Sigmoid colon (tissue), 7 donors: Measurements from ENCODE around the gene POLG2. TPM values are rescaled to one million over a fixed set of nuclear protein-coding genes. Genes with fewer than 3 reads are reported as not detected.

ENCODE experiments used
- DNase-seq: peaks from one replicate; pipeline ENCODE4 v3.0.0-alpha.2; 2019
- H3K27ac ChIP-seq, 4 donors: fragments of 200-600 bp; sonication (generic); one replicate each; pipeline ENCODE4 v1.5.1; 2016 to 2019; ENCODE audit warnings: mild to moderate bottlenecking in 1 of 4
- H3K27me3 ChIP-seq, 3 donors: fragments of 200-600 bp; sonication (generic); one replicate each; pipeline ENCODE4 v1.5.1; 2019; ENCODE audit warnings: mild to moderate bottlenecking in 1 of 3
- H3K36me3 ChIP-seq, 4 donors: fragments of 200-600 bp; sonication (generic); one replicate each; pipeline ENCODE4 v1.5.1; 2016 to 2019
- H3K4me1 ChIP-seq, 4 donors: fragments of 200-600 bp; sonication (generic); one replicate each; pipeline ENCODE4 v1.5.1; 2017 to 2019
- H3K4me3 ChIP-seq, 4 donors: fragments of 200-600 bp; sonication (generic); one replicate each; pipeline ENCODE4 v1.5.1; 2017 to 2019; ENCODE audit warnings: mild to moderate bottlenecking in 2 of 4, moderate library complexity in 1 of 4
- H3K9me3 ChIP-seq, 4 donors: fragments of 200-600 bp in 3 of 4; sonication (generic) in 3 of 4; one replicate each; pipeline versions ENCODE4 v1.5.1 to v1.6.1; 2013 to 2019
- EP300 ChIP-seq, 4 donors: sonication (generic); formaldehyde crosslinking; IDR thresholded peaks; one replicate each; pipeline ENCODE4 v1.6.1; 2017; ENCODE audit warnings: antibody characterized with exemption in 4 of 4
- POLR2A ChIP-seq, 2 donors: fragments of 450-650 bp; IDR thresholded peaks; one replicate each; pipeline ENCODE4 v1.6.1; 2016; ENCODE audit warnings: antibody characterized with exemption in 2 of 2, mild to moderate bottlenecking in 2 of 2, moderate library complexity in 2 of 2
- POLR2AphosphoS5 ChIP-seq, 4 donors: sonication (generic); formaldehyde crosslinking; IDR thresholded peaks; one replicate each; pipeline ENCODE4 v1.6.1; 2017; ENCODE audit warnings: antibody characterized with exemption in 4 of 4
- WGBS, 2 donors: extraction: QIAGEN DNeasy Blood & Tissue Kit; methylation state at CpG; one replicate each; pipeline ENCODE4 v1.1.7; 2013; 5-methylcytosine and 5-hydroxymethylcytosine counted together
- intact Hi-C: fragments of 100-400 bp; cut with DNase I; formaldehyde crosslinking; loops from one replicate; pipeline ENCODE4 v1.15.1; 2023
- polyA plus RNA-seq, 3 donors: library from polyadenylated mRNA; stranded (reverse); fragments of 200-250 nt; gene quantifications; one replicate each; pipeline ENCODE4 v1.2.3, GENCODE V29; 2013
- total RNA-seq, 4 donors: library from RNA; depleted of rRNA; stranded (reverse); fragments of >200 nt; gene quantifications; one replicate each; pipeline ENCODE4 v1.1.0, GENCODE V29; 2016
- TF ChIP-seq, protein P1 (sequence below), 4 experiments: fragments of 450-650 bp in 3 of 4; fragments of 200-600 bp in 1 of 4; IDR thresholded peaks; one replicate each; pipeline ENCODE4 v1.5.1; 2016 to 2019; ENCODE audit warnings: antibody characterized with exemption in 4 of 4, mild to moderate bottlenecking in 3 of 4, moderate library complexity in 2 of 4
- donor health status: healthy with polysubstance abuse.
- donor health status: Bipolar disorder and iron deficiency.
- donor health status: healthy.

Gene POLG2
- total and polyA plus RNA-seq, 7 donors = 3.9 to 16.1 (median 8.2) TPM

DNA sequence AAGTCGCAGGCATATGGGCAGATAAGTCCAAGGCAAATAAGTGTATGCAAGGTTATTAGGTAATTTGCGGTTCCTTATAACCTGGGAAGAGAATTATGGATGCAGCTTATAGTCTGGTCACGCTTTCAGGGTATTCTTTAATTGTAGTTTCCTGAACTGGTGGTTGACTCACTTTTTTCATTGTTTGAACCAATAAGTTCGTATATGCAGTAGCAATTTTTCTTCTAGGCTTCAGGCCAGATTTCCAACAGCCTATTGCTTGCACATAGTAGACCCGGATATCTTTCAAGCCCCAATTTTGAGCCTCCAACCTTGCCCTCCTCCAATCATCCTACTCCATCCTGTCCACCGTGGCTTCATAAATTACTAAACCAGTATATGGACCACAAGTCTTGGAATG lies 22.7 kb upstream of the POLG2 start:
- no peak overlapping the region for H3K4me3 ChIP-seq
- no peaks in the 10 kb centered on the region for H3K4me1 ChIP-seq
- H3K27ac ChIP-seq = no peak overlapping the region
- intact Hi-C loops = loop anchor here (5.0 kb wide), 1 partner anchor 38 kb away; no protein-coding TSS in a partner anchor
- 94% methylated on average over 6 of the region's 6 CpGs for WGBS, 2 donors
- no peaks in the 10 kb centered on the region for H3K9me3 ChIP-seq
- H3K27me3 ChIP-seq = no peaks in the 10 kb centered on the region
- TF ChIP-seq POLR2AphosphoS5 (IDR thresholded peaks at IDR 0.05) = no peak
- TF ChIP-seq, protein P1, sequence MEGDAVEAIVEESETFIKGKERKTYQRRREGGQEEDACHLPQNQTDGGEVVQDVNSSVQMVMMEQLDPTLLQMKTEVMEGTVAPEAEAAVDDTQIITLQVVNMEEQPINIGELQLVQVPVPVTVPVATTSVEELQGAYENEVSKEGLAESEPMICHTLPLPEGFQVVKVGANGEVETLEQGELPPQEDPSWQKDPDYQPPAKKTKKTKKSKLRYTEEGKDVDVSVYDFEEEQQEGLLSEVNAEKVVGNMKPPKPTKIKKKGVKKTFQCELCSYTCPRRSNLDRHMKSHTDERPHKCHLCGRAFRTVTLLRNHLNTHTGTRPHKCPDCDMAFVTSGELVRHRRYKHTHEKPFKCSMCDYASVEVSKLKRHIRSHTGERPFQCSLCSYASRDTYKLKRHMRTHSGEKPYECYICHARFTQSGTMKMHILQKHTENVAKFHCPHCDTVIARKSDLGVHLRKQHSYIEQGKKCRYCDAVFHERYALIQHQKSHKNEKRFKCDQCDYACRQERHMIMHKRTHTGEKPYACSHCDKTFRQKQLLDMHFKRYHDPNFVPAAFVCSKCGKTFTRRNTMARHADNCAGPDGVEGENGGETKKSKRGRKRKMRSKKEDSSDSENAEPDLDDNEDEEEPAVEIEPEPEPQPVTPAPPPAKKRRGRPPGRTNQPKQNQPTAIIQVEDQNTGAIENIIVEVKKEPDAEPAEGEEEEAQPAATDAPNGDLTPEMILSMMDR (IDR thresholded peaks at IDR 0.05) = no peak
- TF ChIP-seq POLR2A (IDR thresholded peaks at IDR 0.05) = no peak
- no peak for TF ChIP-seq EP300 (IDR thresholded peaks at IDR 0.05)
- DNase-seq = no peak
- peaks cover 18 to 99% (median 37%) of the 10 kb centered on the region in 4 donors for H3K36me3 ChIP-seq

DNA sequence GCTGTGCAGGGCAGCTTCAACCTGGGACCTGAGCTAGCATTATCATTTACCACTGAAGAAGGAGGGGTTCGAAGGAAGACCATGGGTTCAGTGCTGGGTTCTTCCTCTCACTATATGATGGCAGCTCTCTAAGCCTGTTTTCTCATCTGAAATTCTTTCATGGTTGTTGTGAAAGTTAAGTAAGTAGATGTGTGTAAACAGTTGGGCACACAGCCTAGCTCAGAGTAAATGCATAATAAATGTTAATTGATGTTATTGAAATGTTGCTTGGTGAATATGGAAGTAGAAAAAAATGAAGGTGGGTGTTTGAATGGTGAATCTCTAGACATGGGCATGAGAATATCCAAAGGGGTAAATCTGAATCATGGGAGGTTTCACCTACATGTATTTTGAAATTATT lies 19.0 kb upstream of the POLG2 start:
- no peaks in the 10 kb centered on the region for H3K27me3 ChIP-seq
- DNase-seq = no peak
- TF ChIP-seq, protein P1 (IDR thresholded peaks at IDR 0.05) = no peak
- no peak for TF ChIP-seq EP300 (IDR thresholded peaks at IDR 0.05)
- no peak overlapping the region for H3K4me3 ChIP-seq
- H3K27ac ChIP-seq = no peak overlapping the region
- peaks cover 11 to 99% (median 28%) of the 10 kb centered on the region in 4 donors for H3K36me3 ChIP-seq
- no peaks in the 10 kb centered on the region for H3K9me3 ChIP-seq
- intact Hi-C loops = loop anchor here (5.0 kb wide), 1 partner anchor 41 kb away; no protein-coding TSS in a partner anchor
- WGBS, 2 donors = 95 to 98% methylated on average over 1 of the region's 1 CpG
- H3K4me1 ChIP-seq = no peaks in the 10 kb centered on the region

DNA sequence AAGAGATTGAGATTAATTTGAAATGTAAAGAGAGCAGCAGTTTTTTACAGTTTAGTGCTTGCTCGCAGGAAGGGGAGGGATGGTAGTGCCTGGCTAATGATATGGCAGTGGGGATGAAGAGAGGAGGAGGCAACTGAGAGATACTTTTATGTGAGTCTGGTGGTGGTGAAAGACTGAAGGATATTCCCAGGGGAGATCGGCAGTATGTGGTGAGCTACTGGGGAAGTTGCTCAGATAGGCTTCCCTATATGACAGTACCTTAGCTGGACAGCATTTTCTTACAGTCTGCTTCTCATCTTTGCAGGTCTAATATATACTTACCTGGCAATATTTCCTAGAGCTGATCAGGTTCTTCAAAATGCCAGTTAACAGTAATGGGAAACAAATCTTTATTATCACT lies 18.6 kb upstream of the POLG2 start:
- Histone ChIP-seq H3K36me3 (peaks cover 11 to 99% (median 31%) of the 10 kb centered on the region in 4 donors), H3K27me3 (no peaks in the 10 kb centered on the region), H3K4me3 (no peak overlapping the region), H3K4me1 (no peaks in the 10 kb centered on the region), H3K27ac (no peak overlapping the region), H3K9me3 (no peaks in the 10 kb centered on the region)
- no peak for DNase-seq
- WGBS, 2 donors = 85 to 91% methylated on average over 2 of the region's 2 CpGs
- intact Hi-C loops = loop anchor here (5.0 kb wide), 1 partner anchor 42 kb away; no protein-coding TSS in a partner anchor
- TF ChIP-seq POLR2AphosphoS5 (IDR thresholded peaks at IDR 0.05) = no peak
- TF ChIP-seq POLR2A (IDR thresholded peaks at IDR 0.05) = no peak
- TF ChIP-seq, protein P1 (IDR thresholded peaks at IDR 0.05) = no peak
- TF ChIP-seq EP300 (IDR thresholded peaks at IDR 0.05) = no peak

DNA sequence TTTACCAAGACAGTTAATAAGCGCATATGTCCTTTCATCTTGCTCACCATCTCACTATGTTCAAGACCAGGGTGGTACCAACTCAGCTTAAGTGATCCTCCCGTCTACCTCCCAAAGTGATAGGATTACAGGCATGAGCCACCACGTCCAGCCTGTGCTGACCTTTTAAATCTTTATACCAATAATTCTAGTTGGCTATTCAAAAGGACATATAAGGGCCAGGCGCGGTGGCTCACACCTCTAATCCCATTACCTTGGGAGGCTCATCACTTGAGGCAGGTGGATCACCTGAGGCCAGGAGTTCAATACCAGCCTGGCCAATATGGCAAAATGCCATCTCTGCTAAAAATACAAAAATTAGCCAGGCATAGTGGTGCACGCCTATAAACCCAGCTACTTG lies 12.3 kb upstream of the POLG2 start:
- no peak overlapping the region for H3K4me3 ChIP-seq
- no peak for DNase-seq
- H3K27ac ChIP-seq = no peak overlapping the region
- peaks cover 0 to 29% (median 26%) of the 10 kb centered on the region in 4 donors for H3K4me1 ChIP-seq
- H3K9me3 ChIP-seq = no peaks in the 10 kb centered on the region
- intact Hi-C loops = loop anchor here (5.0 to 10.0 kb wide), 3 partner anchors 153 to 682 kb away; partner anchors contain the start of genes FTSJ3, PSMC5 and SMURF2
- H3K36me3 ChIP-seq = peaks cover 4 to 65% (median 24%) of the 10 kb centered on the region in 4 donors
- TF ChIP-seq EP300 (IDR thresholded peaks at IDR 0.05) (no peak), POLR2A (IDR thresholded peaks at IDR 0.05) (no peak), POLR2AphosphoS5 (IDR thresholded peaks at IDR 0.05) (no peak)
- TF ChIP-seq, protein P1 (IDR thresholded peaks at IDR 0.05) = no peak
- WGBS, 2 donors = 91 to 92% methylated on average over 6 of the region's 6 CpGs
- H3K27me3 ChIP-seq = no peaks in the 10 kb centered on the region

DNA sequence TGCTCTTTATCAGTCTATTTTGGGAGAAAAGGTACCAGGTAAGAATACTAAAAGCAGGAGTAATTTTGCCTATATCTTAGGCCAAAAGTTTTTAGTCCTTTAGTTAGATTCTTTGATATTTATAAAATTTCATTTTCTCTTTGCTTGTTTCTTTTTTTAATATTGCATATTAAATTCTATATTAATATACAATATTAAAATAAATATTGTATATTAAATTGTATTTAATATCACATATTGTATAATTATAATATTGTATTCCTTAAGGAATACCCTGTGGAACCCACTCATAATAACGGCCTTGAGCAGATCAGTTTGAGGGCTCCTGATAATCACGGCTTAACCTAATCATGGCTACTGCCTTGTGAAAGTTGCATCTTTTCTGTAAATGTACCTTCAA lies 11.8 kb upstream of the POLG2 start:
- no peak for DNase-seq
- TF ChIP-seq, protein P1 (IDR thresholded peaks at IDR 0.05) = no peak
- TF ChIP-seq EP300 (IDR thresholded peaks at IDR 0.05) = no peak
- no peak for TF ChIP-seq POLR2A (IDR thresholded peaks at IDR 0.05)
- no peak for TF ChIP-seq POLR2AphosphoS5 (IDR thresholded peaks at IDR 0.05)
- Histone ChIP-seq H3K27ac (peak overlapping the region in 1 of 4 donors; percentile 100), H3K9me3 (no peaks in the 10 kb centered on the region), H3K4me3 (no peak overlapping the region), H3K4me1 (peaks cover 0 to 34% (median 31%) of the 10 kb centered on the region in 4 donors), H3K36me3 (peaks cover 9 to 65% (median 27%) of the 10 kb centered on the region in 4 donors), H3K27me3 (no peaks in the 10 kb centered on the region)
- intact Hi-C loops = loop anchor here (5.0 to 10.0 kb wide), 3 partner anchors 154 to 681 kb away; partner anchors contain the start of genes FTSJ3, PSMC5 and SMURF2
- 93 to 96% methylated on average over 2 of the region's 2 CpGs for WGBS, 2 donors
